Neural progenitor cell (in vitro differentiated cells): Measurements from ENCODE around the gene IQCM.

Experiments used
- CTCF ChIP-seq: fragments of 200-600 bp; sonication (generic); IDR thresholded peaks from 2 replicates; pipeline ENCODE4 v1.5.1; 2017; ENCODE audit warnings: antibody characterized with exemption, mild to moderate bottlenecking
- EZH2 ChIP-seq: fragments of 200-600 bp; sonication (generic); IDR thresholded peaks from 2 replicates; pipeline ENCODE4 v1.6.1; 2017; ENCODE audit warnings: antibody characterized with exemption, mild to moderate bottlenecking, moderate library complexity
- EZH2phosphoT487 ChIP-seq: fragments of 200-600 bp; sonication (generic); IDR thresholded peaks from 2 replicates; pipeline ENCODE4 v1.6.1; 2017; ENCODE audit warnings: antibody characterized with exemption

- TF ChIP-seq CTCF (no peak), EZH2phosphoT487 (no peak), EZH2 (no peak)
Observed at GRCh38 chr4:149735796-149736195, 79.8 kb downstream of the IQCM start.
